Jurkat, Clone E6-1 (cell line): ENCODE results near the gene NOS1AP.
A peak's percentile ranks its signal among the peaks of the same experiment; 100 is the strongest.

Source experiments
- DNase-seq: peaks from one replicate; pipeline ENCODE4 v3.0.0-alpha.2; 2011; ENCODE audit warnings: low read depth, low spot score
- H3K4me3 ChIP-seq: 2 replicates; pipeline ENCODE4 v1.5.1; 2011; ENCODE audit warnings: mild to moderate bottlenecking, low read length, control low read depth, moderate library complexity

NOS1AP gene

DNA sequence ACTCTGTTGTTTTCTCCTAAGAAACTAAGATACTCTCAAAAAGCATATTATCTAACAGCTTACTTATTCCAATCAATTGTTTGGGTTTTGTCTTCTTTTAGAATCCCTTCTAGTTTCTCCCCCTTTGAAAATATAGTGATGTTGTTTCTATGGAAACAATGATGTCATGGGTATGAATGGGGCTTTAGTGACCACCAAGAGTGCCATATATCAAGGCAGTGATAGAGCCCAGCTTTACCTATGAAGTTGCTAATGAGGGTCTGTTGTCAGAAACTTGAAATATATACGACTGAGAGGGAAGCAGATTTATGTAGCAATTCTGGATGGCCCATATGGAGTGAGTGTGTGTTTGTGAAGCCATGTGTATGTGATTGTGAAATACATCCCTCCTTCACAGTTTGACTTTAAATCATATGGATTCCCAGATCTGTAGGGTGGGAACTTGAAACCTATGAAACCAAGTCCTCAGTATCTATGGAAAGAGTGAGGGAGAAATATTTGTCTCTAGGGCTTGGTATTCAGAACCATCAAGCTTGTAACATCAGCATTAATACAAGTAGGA lies 190.5 kb downstream of the NOS1AP start:
- H3K4me3 ChIP-seq, result no peak overlapping the region
- no peak for DNase-seq

DNA sequence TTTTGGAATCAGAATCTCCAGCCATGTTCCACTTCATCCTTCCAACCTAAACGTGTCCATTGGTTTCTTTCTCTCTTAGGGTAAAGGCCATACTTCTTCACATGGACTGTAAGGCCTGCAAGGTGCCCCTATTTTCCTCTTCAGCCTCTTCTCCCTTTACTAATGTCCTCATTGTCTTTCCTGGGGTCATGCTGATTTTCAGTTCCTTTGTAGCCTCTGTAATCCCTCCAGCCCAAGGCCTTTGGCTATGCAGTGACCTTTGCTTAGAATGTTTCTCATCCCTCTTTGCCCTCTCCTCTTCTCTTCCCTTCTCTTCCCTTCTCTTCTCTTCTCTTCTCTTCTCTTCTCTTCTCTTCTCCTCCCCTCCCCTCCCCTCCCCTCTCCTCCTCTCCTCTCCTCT lies 194.6 kb downstream of the NOS1AP start:
- no peak for DNase-seq
- no peak overlapping the region for H3K4me3 ChIP-seq

DNA sequence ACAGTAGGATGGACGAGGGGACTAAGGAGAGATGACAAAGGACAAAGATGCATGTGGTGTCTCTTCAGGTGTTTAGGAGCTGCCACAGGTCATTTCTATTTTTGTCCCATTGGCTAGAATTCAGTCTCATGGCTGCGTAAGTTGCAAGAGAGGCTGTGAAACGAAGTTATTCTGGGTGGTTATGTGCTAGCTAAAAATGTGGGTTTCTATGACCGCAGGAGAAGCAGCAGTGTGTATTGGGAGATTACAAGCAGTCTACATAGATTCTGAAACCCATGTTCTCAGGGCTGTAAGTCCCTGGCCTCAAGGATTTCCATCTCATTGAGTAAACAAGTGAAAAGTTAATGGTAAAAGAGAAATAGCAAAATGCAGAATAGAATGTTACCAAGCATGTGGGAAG lies 196.5 kb downstream of the NOS1AP start:
- DNase-seq, result no peak
- no peak overlapping the region for H3K4me3 ChIP-seq

DNA sequence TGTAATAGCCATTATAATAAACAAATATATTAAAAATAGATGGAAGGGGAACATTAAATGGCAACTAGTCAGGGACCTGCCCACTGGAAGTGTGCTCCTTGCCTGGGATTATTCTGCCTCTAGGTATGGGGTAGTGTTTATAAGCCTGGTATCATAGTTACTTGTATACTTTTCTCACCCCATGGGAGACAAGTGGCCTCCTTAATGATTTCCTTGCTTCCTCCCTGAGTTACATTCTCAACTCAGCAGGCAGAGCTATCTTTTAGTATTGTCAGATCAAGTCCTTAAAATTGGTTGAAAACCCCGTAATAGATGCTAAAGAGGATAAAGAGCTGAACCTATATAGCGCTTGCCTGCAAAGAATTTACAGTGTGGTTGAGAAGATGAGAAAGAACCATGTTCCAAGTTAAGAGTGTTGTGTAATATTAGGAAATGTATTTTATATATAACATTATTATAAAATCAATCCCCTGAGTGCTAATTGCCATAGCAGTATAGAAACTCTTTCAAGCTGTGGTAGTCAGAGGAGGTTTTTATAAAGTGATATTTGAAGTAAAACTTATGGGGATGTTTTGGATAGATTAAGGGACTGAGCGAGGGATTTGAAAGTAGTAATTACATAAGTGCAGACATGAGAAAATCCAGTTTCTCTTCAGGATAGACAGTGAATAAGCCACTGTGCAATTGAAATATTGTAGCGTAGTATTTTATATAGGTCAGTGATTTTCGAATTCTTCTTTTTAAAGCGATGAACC lies 200.7 kb downstream of the NOS1AP start:
- DNase-seq, result no peak
- H3K4me3 ChIP-seq, result no peak overlapping the region

DNA sequence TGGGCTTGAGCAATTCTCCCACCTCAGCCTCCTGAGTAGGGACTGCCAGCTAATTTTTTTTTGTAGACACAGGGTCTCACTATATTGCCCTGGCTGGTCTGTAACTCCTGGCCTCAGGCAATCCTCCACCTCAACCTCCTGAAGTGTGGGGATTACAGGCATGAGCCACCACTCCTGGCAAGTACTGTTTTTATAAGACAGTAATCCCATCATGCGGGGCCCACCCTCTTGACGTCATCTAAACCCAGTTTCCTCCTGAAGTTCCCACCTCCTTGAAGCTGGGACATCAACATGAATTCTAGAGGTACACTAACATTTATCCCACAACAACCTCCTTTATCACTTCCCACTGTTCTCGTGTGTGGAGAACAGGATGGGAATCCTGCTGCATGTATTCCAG lies 202.5 kb downstream of the NOS1AP start:
- DNase-seq, result no peak
- H3K4me3 ChIP-seq, result no peak overlapping the region

DNA sequence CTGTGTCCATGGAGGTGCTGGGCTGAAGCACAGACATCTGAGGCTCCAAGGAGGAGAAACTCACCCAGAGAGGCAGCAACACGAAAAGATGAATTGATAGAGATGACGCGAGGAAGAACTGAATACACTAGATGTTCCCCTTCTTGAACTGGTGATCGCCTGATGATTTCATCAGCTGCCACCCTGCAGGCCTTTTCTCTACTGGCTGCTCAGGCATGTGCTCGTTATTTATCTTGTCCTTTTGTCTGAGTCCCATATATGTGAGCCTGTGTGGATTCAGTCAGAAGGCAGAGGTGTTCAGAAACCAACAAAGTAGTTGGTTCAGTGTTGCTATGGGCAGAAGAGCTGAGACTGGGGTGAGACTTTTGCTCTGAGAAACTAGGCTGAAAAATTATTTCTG lies 202.9 kb downstream of the NOS1AP start:
- DNase-seq, result no peak
- H3K4me3 ChIP-seq, result no peak overlapping the region

DNA sequence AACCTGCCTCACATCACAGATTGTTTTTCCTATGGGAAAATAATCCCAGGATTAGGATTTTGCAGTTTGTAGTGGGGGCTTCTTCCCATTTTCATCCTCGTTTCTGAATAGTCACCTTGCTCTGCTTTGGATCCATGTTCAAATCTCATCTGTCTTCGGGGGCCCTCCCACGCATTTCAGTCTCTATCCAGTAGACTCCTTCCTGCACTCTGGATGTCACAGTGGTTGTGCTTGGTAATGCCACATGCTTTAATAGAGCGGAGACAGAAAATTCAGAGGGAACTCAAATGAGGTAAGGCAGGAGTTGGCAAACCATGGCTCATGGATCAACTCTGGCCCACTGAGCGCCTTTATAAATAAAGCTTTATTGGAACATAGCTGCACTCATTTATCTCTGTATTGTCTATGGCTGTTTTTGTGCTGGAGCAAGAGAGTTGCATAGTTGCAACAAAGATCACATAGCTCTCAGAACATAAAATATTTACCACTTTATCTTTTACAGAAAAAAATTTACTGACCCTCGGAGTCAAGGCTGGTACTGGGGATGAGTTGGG lies 206.2 kb downstream of the NOS1AP start:
- no peak for DNase-seq
- no peak overlapping the region for H3K4me3 ChIP-seq

DNA sequence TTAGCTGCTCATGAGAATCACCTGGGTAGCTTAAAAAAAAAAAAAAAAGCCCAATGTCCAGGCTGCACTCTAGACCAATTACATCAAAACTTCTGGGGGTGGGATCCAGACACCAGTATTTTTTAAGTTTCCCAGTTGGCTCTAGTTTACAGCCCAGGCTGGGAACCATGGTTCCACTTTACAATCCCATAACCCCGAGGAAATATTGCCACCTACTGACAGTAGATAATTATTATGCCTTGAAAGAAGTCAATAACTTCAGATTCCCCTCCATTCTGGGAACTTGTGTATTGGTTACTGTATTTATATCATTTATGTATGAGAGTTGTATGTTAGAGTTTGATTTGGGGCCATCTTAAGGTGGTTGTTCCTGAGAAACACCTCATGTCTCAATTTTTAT lies 207.0 kb downstream of the NOS1AP start:
- DNase-seq, result peak; percentile 8
- no peak overlapping the region for H3K4me3 ChIP-seq

DNA sequence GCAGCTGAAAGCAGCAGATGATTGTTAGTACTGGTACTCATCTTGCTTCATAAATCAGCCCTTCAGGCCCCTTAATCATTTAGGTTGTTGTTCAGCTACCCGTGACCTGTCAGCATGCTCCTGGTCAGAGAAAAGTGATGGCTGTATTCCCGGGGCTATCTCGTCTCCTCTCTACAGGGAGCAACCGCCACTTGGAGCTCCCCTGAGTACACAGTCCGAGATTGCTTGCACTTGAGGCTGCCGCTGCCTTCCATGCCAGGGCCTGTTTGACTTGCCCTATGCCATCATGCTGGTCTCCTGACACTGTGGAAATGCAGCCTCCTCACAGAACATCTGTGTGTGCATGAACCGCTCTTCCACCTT lies 209.6 kb downstream of the NOS1AP start:
- DNase-seq, result no peak
- H3K4me3 ChIP-seq, result no peak overlapping the region

DNA sequence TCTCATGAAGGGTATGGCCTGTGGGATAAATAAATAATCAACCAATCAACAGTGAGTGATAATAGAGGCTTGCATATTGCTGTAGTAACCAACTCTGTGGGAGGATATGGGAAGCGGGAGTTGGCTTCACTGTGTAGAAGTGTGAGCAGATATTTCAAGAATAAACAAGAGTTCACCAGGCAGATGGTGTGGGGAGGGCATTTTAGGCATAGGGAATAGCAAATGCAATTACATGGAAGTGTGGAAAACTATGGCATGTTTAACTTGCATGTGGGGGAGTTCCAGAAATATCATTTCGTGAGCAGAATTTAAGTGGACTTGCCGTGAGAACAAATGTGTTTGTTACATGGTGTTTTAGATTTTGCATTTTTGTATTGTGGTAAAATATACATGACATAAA lies 211.9 kb downstream of the NOS1AP start:
- no peak for DNase-seq
- no peak overlapping the region for H3K4me3 ChIP-seq

DNA sequence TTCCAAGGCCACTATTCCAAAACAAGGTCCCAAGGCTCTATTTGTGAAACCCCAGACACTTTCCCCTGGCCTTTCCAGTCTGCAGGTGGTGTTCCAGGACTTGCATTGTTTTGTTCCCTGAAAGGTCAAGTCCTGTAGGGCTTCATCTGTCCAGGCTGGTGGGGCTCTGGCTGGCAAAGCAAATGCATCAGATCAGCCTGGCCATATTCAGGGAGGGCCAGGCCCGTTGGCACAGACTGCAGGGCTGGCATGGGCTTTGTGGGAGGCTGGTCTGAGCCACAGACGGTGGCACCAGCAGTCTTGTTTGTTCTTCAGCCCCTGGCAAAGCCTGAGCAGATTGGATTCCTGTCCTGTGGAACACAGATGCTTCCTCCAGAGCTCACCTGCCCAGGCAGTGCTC lies 214.2 kb downstream of the NOS1AP start:
- H3K4me3 ChIP-seq, result no peak overlapping the region
- no peak for DNase-seq

DNA sequence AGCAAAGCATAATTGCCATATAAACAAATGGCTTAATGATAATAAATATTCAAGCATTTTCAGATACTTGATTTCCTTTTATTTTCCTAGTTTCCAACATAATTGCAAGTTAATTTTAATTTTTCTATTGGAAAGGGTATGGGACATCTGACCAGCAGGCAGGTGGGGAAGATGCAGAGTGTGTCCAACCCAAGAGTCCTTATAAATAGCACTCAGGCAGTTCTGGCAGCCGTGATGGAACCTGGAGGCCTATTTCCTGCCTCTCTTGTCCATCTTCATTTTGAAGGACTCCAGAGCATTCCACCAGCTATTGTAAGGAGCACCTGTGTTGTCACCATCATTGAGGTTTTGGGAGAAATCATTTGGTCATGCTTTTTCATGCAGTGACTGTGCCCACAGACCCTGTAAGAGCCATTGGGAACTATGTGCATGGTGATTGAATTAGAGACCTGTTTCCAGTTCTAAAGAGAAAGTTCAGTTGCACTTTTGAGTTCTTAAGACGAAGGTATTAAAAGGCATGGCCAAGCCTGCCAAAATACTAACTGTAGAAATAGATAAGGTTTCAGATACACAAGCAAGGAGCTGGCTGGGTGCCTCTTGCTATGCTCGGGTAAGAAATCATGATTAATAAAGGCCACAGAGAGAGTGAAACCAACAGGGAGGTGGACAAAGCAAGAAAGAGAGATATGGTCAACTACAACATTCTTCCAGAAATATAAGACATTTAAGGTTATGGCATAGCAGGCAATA lies 214.9 kb downstream of the NOS1AP start:
- no peak for DNase-seq
- H3K4me3 ChIP-seq, result no peak overlapping the region

DNA sequence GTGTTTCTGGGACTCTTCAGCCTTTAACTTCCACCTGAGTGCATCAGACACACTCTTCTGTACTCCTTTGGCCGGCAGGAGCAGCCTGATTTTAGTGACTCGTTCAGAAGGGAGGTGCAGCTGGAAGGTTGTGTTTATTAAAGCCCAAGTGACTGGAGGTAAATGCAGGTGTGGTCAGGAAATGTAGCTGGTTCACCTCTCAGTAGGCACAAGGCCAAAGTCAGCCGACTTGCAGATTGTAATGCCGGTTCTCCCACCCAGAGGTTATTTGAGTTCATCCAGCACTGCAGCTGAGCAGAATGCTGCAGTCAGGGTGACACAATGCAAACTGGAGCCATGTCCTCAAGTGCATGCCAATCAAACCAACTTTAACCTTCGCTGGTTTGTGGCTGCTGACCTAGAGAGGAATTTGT lies 215.7 kb downstream of the NOS1AP start:
- no peak overlapping the region for H3K4me3 ChIP-seq
- no peak for DNase-seq

DNA sequence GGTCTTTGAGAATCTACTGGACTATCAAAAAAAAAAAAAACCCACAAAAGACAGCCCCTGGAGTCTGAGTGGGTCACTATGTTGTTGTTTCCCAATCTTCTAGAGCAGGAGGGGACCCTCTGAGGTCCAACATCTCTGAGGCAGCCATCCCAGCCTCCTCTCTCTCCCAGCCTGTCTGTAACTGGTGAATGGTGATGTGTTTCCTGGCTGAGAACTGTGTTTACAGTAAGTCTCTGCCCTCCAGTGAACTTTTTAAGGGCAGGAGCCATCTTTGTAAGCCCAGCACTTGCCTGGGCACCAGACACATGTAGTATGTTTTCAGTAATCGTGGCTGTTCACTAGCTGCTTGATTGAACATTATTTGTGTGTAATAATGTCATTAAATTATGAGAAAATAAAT lies 221.5 kb downstream of the NOS1AP start:
- DNase-seq, result no peak
- no peak overlapping the region for H3K4me3 ChIP-seq

DNA sequence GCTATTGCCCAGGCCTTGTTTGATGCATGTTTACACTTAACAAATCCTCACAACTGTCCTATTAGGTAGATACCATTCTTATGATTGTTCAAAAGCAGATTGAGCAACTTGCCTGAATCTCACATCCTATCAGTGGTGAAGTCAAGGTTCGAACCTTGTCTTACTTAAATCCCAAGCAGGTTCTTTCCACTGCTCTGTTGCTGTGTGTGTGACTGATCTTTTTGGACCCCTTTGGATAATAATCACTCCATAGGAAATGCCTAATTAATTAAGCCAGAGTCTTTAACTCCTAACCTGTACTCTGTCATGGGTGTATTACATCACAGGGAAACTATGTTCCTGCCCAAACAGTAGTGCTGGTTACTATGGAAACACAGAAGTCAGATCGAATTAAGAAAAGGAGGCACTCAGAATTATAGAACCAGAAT lies 222.9 kb downstream of the NOS1AP start:
- DNase-seq, result no peak
- H3K4me3 ChIP-seq, result no peak overlapping the region

DNA sequence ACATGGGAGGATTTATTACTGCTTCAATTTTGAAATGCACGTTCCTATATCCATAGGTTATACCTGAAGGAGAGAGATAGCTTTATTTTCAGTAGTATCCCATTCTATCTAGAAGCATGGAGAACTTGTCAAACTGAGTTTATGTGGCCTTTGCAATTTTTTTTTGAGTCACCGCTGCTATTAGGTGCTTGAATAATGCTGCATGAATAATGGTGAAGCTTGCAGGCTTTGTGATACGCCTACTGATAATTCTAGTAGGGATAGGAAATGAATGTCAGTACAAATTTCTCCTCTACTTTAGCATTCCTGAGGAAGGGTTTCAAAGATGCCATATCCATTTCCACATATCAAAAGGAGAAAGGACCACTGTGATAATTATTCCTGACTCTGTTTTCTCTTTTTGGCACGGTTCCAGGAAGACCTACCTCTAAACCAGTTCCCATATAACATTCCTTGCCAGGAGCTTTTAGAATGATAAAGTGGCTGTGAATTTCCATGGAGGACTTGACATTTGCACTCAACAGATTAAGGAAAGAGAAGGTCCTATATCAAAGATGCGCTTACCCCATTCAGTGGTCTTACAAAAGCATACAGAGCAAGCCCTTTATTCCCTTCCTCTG lies 223.7 kb downstream of the NOS1AP start:
- DNase-seq, result no peak
- H3K4me3 ChIP-seq, result no peak overlapping the region

DNA sequence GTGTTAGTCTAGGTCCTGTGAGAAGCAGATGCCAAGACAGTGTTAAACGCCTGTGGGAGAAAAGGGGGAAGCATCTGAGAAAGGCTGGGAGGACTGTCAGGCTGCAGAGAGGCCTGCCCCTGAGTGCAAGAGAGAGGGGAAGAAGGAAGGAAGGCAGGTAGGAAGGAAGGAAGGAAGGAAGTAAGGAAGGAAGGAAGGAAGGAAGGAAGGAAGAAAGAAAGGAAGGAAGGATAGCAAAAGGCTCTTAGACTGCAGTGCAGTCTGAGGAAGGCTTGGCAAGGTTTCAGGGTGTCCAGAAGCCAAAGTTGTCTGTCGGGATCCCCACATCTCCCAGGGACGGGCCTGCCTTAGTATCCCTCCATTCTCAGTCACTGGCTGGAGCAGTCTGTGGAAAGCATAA lies 224.5 kb downstream of the NOS1AP start:
- DNase-seq, result no peak
- no peak overlapping the region for H3K4me3 ChIP-seq

DNA sequence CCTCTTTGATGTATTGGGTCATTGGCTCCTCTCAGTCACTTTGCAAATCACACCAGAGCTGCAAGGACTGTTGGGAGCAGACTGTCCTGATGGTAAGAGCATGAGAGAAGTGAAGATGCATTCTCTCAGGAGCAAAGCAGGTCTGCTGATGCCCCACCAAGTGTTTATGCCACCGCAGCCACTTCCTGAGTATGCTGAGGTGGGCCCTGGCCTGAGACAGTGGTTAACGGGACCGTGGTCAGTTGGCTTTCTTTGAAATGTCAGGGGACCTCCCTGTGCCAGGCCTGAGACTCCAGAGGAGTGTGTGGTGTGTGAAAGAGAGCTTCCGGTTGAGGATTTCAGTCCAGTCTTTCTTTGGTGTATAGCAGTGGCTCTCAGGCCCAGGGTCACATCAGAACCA lies 227.7 kb downstream of the NOS1AP start:
- no peak for DNase-seq
- H3K4me3 ChIP-seq, result no peak overlapping the region

DNA sequence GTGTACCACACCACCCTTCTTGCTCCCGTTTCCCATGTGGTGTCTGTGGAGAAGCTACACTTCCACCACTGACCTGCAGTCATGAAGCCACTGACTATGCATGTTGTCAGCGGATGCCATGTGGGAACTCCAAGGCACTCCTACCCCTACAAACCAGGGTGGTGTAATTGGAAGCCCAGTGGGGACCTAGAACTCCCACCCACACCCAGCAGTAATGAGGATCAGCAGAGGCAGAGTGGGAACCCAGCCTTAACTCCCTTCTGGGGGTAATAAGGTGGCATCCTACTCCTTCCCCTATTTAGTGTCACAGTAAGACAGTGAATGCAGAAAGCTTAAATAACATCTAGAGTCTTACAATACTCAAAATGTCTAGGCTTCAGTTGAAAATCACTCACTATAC lies 228.8 kb downstream of the NOS1AP start:
- no peak overlapping the region for H3K4me3 ChIP-seq
- DNase-seq, result no peak

DNA sequence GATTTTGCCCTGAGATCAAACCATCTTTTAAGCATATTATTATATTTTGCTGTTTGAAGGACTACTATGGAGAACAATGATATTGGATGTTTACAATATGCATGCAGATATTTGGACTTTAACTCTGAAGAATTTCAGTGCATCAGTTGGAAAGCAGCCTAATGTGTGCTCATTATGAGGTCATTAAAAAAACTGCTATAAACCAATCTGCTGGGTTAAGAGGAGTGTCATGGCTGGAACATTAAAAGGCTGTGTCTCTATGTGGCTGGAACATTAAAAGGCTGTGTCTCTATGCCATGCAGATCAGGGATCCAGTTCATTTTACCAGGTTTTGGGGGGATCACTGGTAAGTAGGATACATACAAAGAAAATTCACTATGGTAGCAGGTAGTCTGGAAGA lies 229.5 kb downstream of the NOS1AP start:
- no peak for DNase-seq
- no peak overlapping the region for H3K4me3 ChIP-seq
